ENCODE data around the gene TERT.

TERT gene

DNA sequence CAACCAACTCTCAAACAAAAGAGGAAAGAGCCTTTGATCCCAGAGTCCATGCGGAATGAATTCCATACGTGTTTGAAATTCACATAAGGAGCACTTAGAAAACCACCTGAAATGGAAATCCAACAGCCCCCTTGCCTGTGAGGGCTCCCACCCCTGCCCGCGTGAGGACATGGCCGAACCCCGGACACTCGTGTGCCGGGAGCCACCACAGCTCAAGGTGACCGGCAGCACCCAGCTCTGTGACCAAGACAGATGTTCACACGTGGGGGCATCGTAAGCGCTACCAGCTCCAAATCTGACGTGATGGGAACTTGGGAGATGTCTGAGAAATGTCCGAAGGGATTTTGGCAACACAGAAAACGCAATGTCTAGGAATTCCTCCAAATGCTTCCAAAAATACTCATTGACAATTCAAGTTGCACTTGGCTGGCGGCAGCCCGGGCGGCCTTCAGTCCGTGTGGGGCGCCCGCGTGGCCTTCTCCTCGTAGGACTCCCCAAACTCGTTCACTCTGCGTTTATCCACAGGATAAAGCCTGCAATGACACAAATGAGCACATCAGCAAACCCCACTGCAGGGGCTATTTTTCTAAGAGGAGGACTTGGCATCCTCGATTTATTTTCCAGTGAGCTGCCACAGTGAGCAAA, 23.2 kb upstream of the TERT start:
- no peak for DNase-seq

DNA sequence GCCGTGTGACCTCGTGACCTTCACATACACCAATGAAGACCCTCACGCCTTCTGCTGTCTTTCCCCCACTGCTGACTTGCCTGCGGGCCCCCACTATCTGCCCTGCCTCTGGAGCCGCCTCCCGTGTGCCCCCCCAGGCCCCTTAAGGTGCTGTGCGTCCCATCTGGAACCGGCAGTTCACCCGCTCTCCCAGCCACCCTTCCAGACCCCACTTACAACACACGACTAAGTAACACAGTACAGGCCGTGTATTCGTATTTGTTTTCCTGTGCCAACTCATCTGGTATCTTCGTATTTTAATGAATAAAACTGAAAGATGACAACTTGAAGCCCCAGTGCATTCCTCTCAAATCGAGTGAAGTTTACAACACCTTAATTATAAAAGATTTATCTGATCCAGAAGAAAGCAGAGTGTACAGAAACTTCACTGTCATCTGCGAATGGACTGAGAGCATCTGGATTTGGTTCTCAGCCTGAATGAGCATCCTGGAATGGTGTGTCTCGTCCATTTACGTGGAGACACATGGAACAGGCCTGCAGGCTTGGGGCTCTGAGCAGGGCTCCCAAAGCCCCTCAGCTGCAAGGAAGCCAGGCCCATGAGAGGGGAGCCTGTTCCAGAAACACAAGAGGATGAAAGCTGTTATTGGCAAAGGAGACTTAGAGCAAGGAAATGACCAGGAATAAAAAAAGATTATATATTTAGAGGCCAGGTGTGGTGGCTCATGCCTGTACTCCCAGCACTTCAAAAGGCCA, 21.9 kb upstream of the TERT start:
- DNase-seq: no peak

DNA sequence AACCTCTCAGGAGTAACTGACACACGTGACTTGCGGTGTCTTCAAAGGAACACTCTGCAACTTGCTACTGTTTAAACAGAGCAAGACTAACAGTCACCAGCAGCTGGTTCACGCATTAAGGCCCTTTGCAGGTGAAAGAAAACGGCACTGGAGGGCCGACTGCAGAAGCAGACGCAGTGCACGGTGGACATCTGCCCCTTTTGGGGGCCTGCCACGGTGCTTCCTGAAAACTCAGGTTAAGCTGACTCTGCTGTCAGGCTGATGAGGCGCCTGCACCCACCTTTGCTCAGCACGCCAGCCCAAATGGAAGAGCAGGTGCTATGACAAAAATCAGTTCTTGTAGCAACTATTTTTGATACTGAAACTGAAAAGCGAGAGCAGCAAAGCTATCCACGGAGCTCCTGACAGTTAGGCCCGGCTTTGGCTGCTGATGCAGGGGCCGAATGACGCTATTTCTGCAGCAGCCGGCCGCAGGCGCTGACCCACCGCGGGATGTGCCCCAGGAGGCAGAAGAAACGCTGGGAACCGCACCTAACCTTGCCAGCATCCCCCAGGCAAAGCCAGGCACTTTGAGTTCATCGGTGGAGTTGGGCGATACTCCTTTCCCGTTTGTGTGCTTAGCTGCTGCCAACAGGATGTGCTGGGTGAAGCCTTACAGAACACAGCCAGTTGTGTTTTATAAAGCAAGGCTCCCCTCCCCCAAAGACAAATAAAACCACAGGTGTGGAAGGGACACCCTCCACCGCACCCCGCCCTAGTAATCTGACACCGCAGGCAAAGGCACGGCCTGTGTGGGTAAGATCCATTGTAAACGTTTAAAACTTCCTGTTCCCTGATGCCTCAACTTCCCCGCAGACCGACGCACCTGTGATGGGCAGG, 21.1 kb upstream of the TERT start:
- DNase-seq: peak; percentile 77

DNA sequence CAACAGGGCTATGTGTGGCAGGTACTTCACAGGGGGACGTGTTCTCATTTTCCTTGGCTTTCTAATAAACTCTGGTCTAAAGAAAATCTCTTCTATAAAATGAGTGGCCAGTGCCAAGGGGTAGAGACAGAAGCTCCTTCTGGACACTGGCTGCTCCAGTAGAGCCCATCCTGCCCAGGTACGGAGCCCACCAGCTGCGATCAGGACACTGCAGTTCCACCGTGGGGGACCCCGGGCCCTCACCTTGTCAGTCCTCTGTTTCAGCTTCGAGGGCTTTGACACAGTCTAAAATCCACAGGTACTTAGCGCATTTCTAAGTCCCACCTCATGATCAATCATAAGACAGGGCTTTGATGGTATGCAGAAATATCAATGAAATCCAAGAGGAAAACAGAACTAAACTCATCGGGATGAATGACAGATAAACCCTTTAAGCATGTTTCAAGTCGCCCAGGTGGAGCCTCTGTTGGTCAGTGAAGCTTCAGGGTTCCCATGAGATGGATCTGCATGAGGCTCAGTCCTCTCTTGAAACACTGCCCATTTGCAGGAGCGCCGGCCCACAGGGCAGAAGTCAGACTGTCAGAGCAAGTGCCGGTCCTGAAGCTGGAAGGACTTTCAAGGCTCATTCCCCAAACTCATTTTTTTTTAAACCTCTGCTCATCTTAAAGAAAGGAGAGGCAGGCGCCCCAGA, 20.3 kb upstream of the TERT start:
- no peak for DNase-seq

DNA sequence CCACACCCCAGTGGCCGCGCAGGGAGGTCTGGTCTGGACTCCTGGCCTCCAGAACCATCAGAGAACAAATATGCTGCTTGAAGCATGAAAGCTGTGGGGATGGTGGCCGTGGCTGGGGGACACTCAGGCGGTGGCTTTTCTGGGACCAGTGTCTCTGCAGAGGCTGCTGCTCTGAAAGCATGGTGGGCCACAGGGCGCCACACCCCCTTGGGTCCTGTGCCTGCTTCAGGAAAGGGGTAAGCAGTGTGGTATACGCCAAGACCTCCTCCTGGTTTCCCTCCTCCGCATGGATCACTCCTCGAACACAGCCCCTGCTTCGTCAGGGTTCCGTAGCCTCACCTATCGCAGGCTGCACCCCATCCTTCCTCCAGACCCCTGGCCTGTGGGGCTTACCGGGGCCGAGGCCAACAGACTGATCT, 19.7 kb upstream of the TERT start:
- no peak for DNase-seq

DNA sequence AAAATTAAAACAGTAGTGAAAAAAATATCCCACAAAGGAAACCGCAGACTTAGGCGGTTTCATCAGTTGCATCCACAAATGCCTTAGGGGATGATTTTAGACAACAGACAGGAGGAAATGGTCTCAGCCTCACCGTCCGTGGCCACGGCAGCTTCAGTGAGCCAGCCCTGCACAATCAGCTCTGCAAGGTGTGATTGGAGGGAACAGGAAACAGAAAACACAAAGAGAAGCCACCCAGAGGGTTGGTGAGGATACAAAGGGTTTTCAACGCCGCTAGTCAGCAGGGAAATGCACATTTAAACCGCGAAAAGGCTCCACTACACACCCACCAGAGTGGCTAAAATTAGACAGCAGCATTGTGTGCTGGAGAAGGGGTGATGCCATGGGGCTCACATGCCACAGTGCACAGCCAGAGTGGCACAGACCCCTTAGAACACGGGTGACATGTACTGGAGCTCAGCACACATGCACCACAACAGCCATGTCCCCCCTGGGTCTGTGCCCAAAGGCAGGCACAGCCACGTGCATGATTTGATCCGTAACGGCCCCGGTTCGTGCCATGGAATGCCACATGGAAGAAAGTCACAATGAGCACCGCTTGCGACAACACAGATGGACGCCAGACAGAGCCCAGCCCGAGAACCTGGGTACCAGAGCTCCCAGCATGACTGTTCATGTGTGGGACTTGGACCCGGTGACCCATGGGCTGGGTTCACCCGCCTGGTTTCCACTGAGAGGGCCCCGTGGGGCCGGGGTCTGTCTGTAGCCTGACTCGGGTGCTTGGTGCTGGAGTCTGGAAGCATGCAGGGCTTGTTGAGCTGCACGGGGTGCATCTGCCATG, 18.3 kb upstream of the TERT start:
- DNase-seq: peak; percentile 59

DNA sequence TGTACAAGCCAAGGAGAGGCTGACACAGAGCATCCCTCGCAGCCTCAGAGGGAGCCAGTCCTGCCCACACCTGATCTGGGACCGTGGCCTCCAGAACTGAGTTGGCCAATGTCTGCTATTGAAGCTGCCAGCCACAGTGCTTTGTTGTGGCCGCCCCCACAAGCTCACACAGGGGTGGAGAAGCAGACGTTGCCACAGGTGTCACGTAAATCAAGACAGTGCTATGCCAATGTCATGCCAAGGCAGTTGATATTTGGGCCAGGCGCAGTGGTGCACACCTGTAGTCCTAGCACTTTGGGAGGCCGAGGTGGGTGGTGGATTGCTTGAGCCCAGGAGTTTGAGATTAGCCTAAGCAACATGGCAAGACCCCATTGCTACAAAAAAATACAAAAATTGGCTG, 17.3 kb upstream of the TERT start:
- DNase-seq: peak; percentile 55

DNA sequence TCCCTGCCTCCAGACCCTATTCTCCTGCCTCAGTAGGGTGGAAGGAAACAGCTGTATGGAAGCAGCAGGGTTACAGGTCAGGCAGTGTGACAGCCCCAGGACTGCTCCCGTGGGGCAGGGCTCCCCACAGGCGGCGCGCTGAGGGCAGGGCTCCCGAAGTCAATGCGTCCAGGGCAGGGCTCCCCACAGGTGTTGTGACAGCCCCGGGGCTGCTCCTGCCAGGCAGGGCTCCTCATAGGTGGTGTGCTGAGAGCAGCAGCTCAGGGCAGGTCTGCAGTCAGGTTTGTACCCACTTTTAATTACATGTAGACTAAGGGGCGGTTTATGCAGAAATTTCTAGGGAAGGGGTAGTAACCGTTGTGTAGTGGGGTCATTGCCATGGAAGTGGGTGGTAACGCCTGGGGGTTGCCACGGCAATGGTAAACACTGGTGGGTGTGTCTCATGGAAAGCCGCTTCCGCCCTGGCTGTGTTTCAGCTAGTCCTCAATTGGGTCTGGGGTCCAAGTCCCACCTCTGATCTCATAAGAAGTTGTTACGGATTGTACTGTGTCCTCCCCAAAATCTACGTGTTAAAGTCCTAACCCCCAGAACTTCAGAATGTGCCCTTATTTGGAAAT, 16.7 kb upstream of the TERT start:
- no peak for DNase-seq

DNA sequence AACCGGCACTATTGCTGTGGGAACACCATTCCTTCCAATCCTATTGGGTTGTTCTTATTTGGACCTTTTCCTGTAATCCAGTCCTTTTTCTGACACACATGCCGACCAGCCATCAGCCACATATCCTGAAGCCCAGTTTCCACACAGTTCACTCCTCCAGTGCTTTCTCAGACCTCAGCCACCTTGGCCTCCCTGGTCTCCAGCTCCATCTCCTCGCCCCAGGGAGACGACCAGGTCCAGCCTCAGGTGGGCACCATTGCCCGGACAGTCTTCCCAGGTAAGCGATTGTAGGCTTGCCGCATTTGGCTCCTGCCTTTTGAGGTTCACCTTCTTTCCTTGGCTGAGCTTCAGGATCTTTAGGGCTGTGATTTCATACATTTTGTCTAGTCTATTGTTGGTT, 15.2 kb upstream of the TERT start:
- no peak for DNase-seq

DNA sequence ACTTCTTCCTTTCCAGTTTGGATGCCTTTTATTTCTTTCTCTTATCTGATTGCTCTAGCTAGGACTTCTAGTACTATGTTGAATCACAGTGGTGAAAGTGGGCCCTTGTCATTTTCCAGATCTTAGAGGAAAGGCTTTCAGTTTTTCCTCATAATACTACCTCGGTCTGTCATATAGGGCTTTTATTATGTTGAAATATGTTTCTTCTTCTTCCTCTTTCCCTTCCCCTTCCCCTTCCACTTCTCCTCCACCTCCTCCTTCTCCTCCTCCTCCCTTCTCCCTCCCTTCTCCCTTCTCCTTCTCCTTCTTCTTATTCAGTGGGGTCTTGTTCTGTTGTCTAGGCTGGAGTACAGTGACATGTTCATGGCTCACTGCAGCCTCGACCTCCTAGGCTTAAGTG, 9.2 kb upstream of the TERT start:
- no peak for DNase-seq

DNA sequence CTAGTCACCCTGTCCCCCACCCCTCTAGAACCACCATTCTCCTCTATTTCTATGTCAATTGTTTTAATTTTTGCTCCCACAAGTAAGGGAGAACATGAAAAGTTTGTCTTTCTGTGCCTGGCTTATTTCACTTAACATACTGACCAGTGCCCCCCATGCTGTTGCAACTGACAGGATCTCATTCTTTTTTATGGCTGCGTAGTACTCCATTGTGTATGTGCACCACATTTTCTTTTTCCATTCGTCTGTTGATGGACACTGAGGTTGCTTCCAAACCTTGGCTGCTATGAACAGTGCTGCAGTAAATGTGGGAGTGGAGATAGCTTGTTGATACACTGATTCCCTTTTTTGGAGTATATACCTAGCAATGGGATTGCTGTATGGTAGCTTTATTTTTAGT, 7.4 kb upstream of the TERT start:
- DNase-seq: no peak

DNA sequence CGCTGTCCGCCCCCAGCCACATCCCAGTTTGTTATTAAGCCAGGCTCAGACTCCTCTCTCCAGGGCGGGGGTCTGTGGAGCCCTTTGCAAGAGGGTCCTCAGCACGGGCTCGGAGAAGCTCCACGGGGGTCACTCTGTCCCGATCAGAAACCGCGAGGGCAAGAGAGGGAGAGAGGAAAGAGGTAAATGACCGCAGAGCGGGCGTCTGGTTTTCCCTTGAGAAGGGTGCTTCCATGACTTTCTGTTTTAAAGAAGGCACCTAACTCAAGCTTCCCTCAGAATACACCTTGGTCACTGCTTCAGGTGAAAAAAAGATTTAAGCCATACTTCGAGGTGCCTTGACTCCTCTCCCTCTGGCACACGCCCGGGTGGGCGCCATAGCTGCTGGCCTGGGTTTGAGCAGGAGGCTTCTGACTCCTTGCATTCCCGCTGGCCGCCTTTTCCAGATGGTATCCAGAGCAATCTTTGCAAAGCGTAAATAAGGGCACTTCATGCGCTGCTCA, 5.8 kb upstream of the TERT start:
- DNase-seq: no peak

DNA sequence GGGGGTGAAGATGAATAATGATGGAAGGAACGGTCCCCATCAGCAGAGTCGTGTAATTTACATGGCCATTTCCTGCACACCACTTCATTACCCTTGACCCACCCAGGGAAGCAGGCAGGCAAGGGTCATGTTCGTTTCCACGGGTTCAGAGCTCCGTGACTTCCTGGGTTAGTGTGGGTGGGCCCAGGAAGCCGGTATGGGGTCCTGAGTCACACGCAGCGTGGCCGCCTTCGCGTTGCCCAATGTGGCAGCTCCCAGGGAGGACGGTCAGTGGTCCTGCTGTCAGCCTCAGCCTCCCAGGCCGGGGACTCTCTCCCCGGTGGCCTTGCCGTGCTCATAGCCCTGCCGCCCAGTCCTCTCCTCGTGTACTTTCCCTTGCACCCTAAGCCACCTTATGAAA, 5.1 kb upstream of the TERT start:
- DNase-seq: no peak

DNA sequence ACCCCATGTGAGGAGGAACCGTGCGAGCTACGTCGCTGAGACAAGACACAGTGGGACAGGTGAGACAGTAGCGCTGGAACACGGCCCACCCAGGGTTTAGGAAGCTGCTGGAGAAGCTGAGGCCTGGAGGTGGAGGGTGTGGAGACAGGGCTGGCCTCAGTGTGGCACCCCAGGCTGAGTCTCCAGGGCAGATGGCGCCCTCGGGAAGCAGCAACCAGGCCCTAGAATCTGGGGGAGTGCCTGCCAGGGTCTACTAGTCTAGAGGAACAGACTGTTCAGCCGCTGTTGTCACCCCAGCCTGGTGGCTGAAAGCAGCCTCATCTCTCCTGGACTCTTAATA, 4.6 kb upstream of the TERT start:
- DNase-seq: no peak

DNA sequence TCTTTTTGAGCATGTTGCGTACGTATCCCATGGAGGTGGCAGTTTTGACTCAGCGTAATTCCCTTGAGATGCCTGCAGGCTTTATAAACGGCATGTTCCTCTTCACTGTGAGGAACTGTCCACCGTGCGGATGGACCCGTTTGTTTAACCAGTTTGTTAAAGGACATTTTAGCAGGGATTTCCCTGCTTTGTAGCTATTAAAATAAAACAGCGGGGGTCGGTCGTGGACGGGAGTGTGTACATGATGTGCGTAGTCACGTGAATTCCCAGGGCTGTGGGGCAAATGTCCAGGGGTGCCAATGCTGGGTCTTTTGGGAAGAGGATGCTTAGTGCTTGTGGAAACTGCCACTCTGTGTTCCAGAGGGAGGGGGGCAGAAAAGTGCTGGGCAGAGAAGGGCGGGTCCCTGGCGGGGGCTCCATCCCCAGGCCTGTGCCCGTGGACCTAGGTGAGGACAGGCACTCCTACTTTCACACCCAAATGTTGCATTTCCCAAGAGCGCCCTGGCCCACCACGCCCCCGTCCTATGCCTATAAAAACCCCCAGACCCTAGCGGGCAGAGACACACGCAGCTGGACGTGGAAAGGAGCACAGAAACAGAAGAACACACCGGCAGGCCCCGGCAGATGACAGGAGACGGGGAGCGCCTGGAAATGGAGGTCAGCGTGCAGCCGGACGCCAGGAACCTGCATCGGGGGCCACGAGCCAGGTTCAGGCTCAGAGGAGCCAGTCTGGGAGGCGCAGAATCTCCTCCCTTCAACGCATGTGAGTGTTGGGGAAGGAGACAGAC, 4.0 kb upstream of the TERT start:
- DNase-seq: no peak

DNA sequence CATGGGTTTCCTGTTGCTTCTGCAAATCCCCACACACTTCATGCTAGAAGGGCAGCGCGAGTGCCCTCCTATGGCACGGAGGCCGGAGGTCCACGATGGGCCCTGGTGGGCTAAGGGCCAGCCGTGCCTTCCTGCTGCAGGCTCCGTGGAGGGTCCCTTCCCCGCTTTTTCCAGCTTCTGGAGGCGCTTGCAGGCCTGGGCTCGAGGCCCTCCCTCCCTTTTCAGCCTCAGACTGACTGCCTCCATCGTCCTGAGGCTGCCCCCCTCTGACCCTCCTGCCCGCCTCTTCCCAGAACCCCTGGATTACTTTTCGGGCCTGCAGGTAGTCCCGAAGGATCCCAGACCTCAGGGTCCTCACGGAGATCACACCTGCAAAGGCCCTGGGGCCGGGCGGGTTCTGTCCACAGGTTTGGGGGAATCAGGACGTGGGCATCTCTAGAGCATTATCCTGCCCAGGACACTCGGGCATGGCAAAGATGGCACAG, 3.2 kb upstream of the TERT start:
- DNase-seq: no peak

DNA sequence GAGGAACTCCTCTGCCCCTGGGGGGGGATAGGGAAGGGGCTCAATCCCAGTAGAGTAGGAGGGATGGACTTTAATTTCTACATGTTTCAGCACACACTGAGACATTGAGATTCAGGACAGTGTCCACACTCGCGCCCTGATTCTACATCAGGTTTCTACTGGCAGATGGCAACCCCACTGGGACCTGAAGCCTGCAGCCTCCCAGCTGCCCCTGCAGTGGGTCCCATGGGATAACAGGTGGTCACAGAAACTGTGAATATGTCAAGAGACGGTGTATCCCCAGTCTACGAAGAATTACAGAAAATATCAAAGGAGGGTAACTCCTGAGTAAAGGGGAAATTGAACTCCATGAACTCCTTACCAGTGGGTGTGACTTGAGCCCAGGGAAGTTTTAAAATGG, 2.4 kb upstream of the TERT start:
- no peak for DNase-seq

DNA sequence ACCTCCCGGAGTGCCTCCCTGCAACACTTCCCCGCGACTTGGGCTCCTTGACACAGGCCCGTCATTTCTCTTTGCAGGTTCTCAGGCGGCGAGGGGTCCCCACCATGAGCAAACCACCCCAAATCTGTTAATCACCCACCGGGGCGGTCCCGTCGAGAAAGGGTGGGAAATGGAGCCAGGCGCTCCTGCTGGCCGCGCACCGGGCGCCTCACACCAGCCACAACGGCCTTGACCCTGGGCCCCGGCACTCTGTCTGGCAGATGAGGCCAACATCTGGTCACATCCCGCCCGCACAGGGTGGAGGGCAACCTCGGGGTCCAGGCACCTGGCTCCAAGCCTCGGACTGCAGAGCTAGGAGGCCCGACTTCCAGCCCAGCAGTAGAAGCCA, 776 bp upstream of the TERT start:
- DNase-seq: no peak

DNA sequence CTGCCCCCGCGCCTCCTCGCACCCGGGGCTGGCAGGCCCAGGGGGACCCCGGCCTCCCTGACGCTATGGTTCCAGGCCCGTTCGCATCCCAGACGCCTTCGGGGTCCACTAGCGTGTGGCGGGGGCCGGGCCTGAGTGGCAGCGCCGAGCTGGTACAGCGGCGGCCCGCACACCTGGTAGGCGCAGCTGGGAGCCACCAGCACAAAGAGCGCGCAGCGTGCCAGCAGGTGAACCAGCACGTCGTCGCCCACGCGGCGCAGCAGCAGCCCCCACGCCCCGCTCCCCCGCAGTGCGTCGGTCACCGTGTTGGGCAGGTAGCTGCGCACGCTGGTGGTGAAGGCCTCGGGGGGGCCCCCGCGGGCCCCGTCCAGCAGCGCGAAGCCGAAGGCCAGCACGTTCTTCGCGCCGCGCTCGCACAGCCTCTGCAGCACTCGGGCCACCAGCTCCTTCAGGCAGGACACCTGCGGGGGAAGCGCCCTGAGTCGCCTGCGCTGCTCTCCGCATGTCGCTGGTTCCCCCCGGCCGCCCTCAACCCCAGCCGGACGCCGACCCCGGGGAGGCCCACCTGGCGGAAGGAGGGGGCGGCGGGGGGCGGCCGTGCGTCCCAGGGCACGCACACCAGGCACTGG, 548 bp downstream of the TERT start:
- no peak for DNase-seq

All from CD4-positive, alpha-beta T cell treated with Interleukin-21 for 1 hour (primary cell).